ENCODE data around the gene OR6J1. TPM values are rescaled to one million over a fixed set of nuclear protein-coding genes. Genes with fewer than 3 reads are reported as not detected.

OR6J1 gene
- total and polyA plus RNA-seq, 2 donors (not counting 3 experiments of a cell fraction or from before 2014, with no cell fraction given): not detected

DNA sequence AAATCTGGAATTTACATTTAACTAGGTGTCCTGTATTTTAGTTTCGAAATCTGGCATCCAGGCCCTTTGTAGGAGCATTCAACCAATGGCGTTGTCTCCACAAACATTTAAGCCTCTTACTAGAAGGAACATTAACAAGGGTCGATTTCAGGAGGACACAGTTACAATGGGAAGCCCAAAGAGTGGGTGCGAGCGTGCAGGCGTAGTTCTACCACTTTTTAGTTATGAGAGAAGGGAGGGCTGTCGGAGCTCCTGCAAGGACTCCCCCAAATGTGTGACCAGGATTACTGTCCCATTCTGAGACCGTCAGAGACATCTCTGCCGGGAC lies 46.4 kb downstream of the OR6J1 start:
- Histone ChIP-seq H3K79me2 (ENCODE audit: control insufficient read depth, insufficient read depth, low read length) (peaks cover 1% of the 10 kb centered on the region), H3K4me2 (ENCODE audit: insufficient read depth, low read length) (peak overlapping the region; percentile 86), H3K9me3 (replicated peaks; ENCODE audit: control insufficient read depth, insufficient read depth, low read length) (no peaks in the 10 kb centered on the region), H3K27ac (ENCODE audit: insufficient read depth, low read depth, low read length) (peak overlapping the region; percentile 53), H2AFZ (ENCODE audit: low read depth, low read length) (peak overlapping the region; percentile 95), H3K4me1 (ENCODE audit: control insufficient read depth, extremely low read depth, insufficient read depth, low read length) (peaks cover 11% of the 10 kb centered on the region), H3K9ac (replicated peaks; ENCODE audit: extremely low read depth, insufficient read depth, low read length) (peak overlapping the region; percentile 66), H3K4me3 (replicated peaks in 1 of 3; ENCODE audit: insufficient read depth in 1 of 3, low read depth in 1 of 3, low read length in 3 of 3) (peak overlapping the region; percentile 56 to 68 (median 62)), H3K27me3 (ENCODE audit: control insufficient read depth in 2 of 2, insufficient read depth in 2 of 2, low read length in 2 of 2) (peaks cover 2 to 9% of the 10 kb centered on the region in 2 experiments), H3K36me3 (ENCODE audit: control insufficient read depth in 2 of 2, extremely low read depth in 1 of 2, insufficient read depth in 2 of 2, low read length in 2 of 2) (peaks cover 0 to 8% of the 10 kb centered on the region in 2 experiments), H3K9me1 (replicated peaks; ENCODE audit: control insufficient read depth, extremely low read depth, insufficient read depth, low read length) (no peaks in the 10 kb centered on the region), H4K20me1 (replicated peaks; ENCODE audit: control insufficient read depth, extremely low read depth, insufficient read depth, low read length) (no peaks in the 10 kb centered on the region)
- BruUV-seq (replicated peaks): no TSS peak
- DNase-seq (ENCODE audit: low read depth, low spot score) (no peak), FAIRE-seq (no peak)
- ChIA-PET POLR2A (interaction anchor here (0.7 to 1.6 kb wide), 2 partner anchors 9 to 30 kb away, joined by 7 to 10 read pairs; partner anchors contain the start of gene DAD1), CTCF (interaction anchor here (1.4 to 4.2 kb wide), 6 partner anchors 9 to 257 kb away, joined by 3 to 45 read pairs (median 14); partner anchors contain the start of gene DAD1)
- intact Hi-C loops (cut with micrococcal nuclease): loop anchor here (1.0 kb wide), 3 partner anchors 8 to 56 kb away; partner anchors contain the start of gene DAD1
- dilution Hi-C loops (cut with MboI; ENCODE audit: extremely low pct_ligation_motif_present, low sequenced_read_pairs): no loop called here
- TF ChIP-seq MYC (IDR thresholded peaks at IDR 0.05; ENCODE audit: low read depth, low read length) (no peak), POLR2AphosphoS5 (IDR thresholded peaks at IDR 0.05; ENCODE audit: insufficient read depth, low read depth, low read length) (no peak), GATA2 (IDR thresholded peaks at IDR 0.05; ENCODE audit: insufficient read depth, insufficient read length, low read depth, low read length) (no peak)
- TF ChIP-seq, protein P1, sequence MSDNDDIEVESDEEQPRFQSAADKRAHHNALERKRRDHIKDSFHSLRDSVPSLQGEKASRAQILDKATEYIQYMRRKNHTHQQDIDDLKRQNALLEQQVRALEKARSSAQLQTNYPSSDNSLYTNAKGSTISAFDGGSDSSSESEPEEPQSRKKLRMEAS (IDR thresholded peaks at IDR 0.05; ENCODE audit: insufficient read depth, insufficient read length): no peak
- TF ChIP-seq, protein P2, sequence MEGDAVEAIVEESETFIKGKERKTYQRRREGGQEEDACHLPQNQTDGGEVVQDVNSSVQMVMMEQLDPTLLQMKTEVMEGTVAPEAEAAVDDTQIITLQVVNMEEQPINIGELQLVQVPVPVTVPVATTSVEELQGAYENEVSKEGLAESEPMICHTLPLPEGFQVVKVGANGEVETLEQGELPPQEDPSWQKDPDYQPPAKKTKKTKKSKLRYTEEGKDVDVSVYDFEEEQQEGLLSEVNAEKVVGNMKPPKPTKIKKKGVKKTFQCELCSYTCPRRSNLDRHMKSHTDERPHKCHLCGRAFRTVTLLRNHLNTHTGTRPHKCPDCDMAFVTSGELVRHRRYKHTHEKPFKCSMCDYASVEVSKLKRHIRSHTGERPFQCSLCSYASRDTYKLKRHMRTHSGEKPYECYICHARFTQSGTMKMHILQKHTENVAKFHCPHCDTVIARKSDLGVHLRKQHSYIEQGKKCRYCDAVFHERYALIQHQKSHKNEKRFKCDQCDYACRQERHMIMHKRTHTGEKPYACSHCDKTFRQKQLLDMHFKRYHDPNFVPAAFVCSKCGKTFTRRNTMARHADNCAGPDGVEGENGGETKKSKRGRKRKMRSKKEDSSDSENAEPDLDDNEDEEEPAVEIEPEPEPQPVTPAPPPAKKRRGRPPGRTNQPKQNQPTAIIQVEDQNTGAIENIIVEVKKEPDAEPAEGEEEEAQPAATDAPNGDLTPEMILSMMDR (IDR thresholded peaks at IDR 0.05; ENCODE audit: extremely low read depth in 1 of 2, insufficient read depth in 1 of 2, low read depth in 1 of 2, low read length in 2 of 2): no peak
